Suprapubic skin (tissue), 3 donors: Measurements from ENCODE around the gene LMX1B.

Experiments
- CTCF ChIP-seq, 2 donors: fragments of 200-600 bp in 1 of 2; fragments of 450-650 bp in 1 of 2; sonication (generic) in 1 of 2; IDR thresholded peaks; one replicate each; pipeline ENCODE4 v1.5.1; 2016 to 2019; ENCODE audit warnings: antibody characterized with exemption in 2 of 2, mild to moderate bottlenecking in 1 of 2, moderate library complexity in 1 of 2
- EP300 ChIP-seq: sonication (generic); formaldehyde crosslinking; IDR thresholded peaks from one replicate; pipeline ENCODE4 v1.6.1; 2017; ENCODE audit warnings: antibody characterized with exemption
- POLR2A ChIP-seq, 2 donors: fragments of 450-650 bp; IDR thresholded peaks; one replicate each; pipeline ENCODE4 v1.6.1; 2017; ENCODE audit warnings: antibody characterized with exemption in 2 of 2, mild to moderate bottlenecking in 2 of 2, moderate library complexity in 2 of 2

GRCh38 chr9:126697330-126697729, 83.6 kb downstream of the LMX1B start:
- TF ChIP-seq CTCF (IDR thresholded peaks at IDR 0.05) (no peak), POLR2A (IDR thresholded peaks at IDR 0.05) (no peak), EP300 (no peak)
